Mesendoderm (in vitro differentiated cells): Measurements from ENCODE around the gene SKIL.
A peak's percentile ranks its signal among the peaks of the same experiment; 100 is the strongest.
"Not testable (repeated sequence)": the region's sequence is repeated elsewhere in the genome, so short reads cannot be mapped to it uniquely, and the experiment has no call there.

ENCODE experiments used
- DNase-seq: peaks from one replicate; pipeline ENCODE4 v3.0.0; 2013
- H2AK5ac ChIP-seq: 2 replicates; pipeline ENCODE4 v1.6.1; 2013; ENCODE audit warnings: low read length, inconsistent platforms
- H2BK120ac ChIP-seq: 2 replicates; pipeline ENCODE4 v1.6.1; 2013; ENCODE audit warnings: low read depth, mild to moderate bottlenecking, low read length, moderate library complexity, mixed read lengths
- H2BK15ac ChIP-seq: replicated peaks from 2 replicates; pipeline ENCODE4 v1.6.1; 2013; ENCODE audit warnings: low read depth, mild to moderate bottlenecking, moderate library complexity
- H2BK5ac ChIP-seq: 2 replicates; pipeline ENCODE4 v1.6.1; 2013; ENCODE audit warnings: low read length, inconsistent platforms
- H3K18ac ChIP-seq: 2 replicates; pipeline ENCODE4 v1.6.1; 2013; ENCODE audit warnings: mild to moderate bottlenecking, low read length, mixed read lengths
- H3K23ac ChIP-seq: one replicate; pipeline ENCODE4 v1.6.1; 2013; ENCODE audit warnings: low read length
- H3K27ac ChIP-seq: 2 replicates; pipeline ENCODE4 v1.5.1; 2013; ENCODE audit warnings: low read depth, mild to moderate bottlenecking, inconsistent platforms, low read length, moderate library complexity
- H3K27me3 ChIP-seq: 2 replicates; pipeline ENCODE4 v1.6.1; 2013; ENCODE audit warnings: low read length, control low read depth, mild to moderate bottlenecking, inconsistent platforms; ENCODE audit not compliant: insufficient read depth, poor library complexity
- H3K36me3 ChIP-seq: 2 replicates; pipeline ENCODE4 v1.6.1; 2013; ENCODE audit warnings: low read length, inconsistent platforms; ENCODE audit not compliant: control insufficient read depth, insufficient read depth
- H3K4ac ChIP-seq: one replicate; pipeline ENCODE4 v1.6.1; 2013; ENCODE audit warnings: low read depth, mild to moderate bottlenecking, low read length, moderate library complexity
- H3K4me1 ChIP-seq: 2 replicates; pipeline ENCODE4 v1.6.1; 2013; ENCODE audit warnings: low read depth, low read length, inconsistent platforms; ENCODE audit not compliant: control insufficient read depth
- H3K4me2 ChIP-seq: 2 replicates; pipeline ENCODE4 v1.6.1; 2013; ENCODE audit warnings: low read length
- H3K4me3 ChIP-seq: 2 replicates; pipeline ENCODE4 v1.5.1; 2013; ENCODE audit warnings: mild to moderate bottlenecking, low read length
- H3K56ac ChIP-seq: one replicate; pipeline ENCODE4 v1.6.1; 2013; ENCODE audit warnings: low read length
- H3K79me1 ChIP-seq: 2 replicates; pipeline ENCODE4 v1.6.1; 2013; ENCODE audit warnings: low read length, inconsistent platforms
- H3K79me2 ChIP-seq: 2 replicates; pipeline ENCODE4 v1.6.1; 2013; ENCODE audit warnings: mild to moderate bottlenecking, low read length; ENCODE audit not compliant: control insufficient read depth, insufficient read depth
- H3K9ac ChIP-seq: 2 replicates; pipeline ENCODE4 v1.6.1; 2013; ENCODE audit warnings: low read length, inconsistent platforms
- H4K5ac ChIP-seq: one replicate; pipeline ENCODE4 v1.6.1; 2013; ENCODE audit warnings: low read length
- H4K8ac ChIP-seq: one replicate; pipeline ENCODE4 v1.6.1; 2013; ENCODE audit warnings: low read depth, mild to moderate bottlenecking, control low read depth, low read length, moderate library complexity
- WGBS: extraction: QIAGEN DNeasy Blood & Tissue Kit; methylation state at CpG from one replicate; pipeline ENCODE4 v1.1.7; 2013; ENCODE audit warnings: low lambda C conversion rate, missing lambda C conversion rate; ENCODE audit not compliant: insufficient coverage; ENCODE audit errors: extremely low coverage; 5-methylcytosine and 5-hydroxymethylcytosine counted together

The SKIL gene

DNA sequence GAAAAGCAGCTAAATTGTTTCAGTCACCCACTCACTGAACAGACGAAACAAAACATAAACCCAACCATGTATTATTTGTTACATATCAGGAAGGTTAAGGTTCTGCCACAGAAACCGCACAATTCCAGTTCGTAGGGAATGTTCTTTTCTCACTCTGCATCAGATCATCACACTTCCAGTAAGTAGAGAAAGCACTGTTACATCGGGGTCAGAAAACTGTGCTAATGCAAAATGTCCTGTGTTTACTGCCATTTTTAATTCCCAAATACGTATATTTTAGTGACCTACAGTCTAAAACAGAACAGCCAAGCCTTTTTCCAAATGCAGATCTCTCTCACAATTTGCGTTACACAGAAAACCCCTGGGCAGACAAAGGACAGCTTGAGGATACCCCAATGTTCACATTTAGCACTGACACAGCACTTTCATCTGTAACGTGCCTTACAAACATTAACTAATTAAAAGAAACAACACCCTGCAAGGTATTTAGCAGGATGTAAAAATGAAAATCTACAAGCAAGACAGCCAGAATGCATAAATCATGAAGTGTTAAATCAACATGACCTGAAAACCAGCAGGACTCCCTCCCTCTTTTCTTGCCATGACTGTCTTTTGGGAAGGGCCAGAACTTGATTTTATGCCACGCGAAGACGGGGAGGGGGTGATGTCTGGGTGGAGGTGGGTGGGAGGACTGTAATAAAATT, 34.8 kb upstream of the SKIL start:
- no peak overlapping the region for H3K9ac ChIP-seq
- H2BK5ac ChIP-seq = peak overlapping the region; percentile 37
- H2AK5ac ChIP-seq = no peak overlapping the region
- no peak overlapping the region for H3K23ac ChIP-seq
- no peaks in the 10 kb centered on the region for H3K36me3 ChIP-seq
- no peaks in the 10 kb centered on the region for H3K79me1 ChIP-seq
- H4K5ac ChIP-seq = no peak overlapping the region
- H3K27me3 ChIP-seq = no peaks in the 10 kb centered on the region
- peak overlapping the region; percentile 6 for H3K56ac ChIP-seq
- H3K4ac ChIP-seq = no peak overlapping the region
- H3K4me1 ChIP-seq = peaks cover 4% of the 10 kb centered on the region
- H3K4me3 ChIP-seq = no peak overlapping the region
- no peak overlapping the region for H3K27ac ChIP-seq
- peak; percentile 26 for DNase-seq
- H3K4me2 ChIP-seq = no peak overlapping the region
- no peaks in the 10 kb centered on the region for H3K79me2 ChIP-seq
- WGBS = no CpG with 5 or more reads among the region's 10 CpGs
- no peak overlapping the region for H2BK15ac ChIP-seq
- H3K18ac ChIP-seq = peak overlapping the region; percentile 18
- peak overlapping the region; percentile 24 for H2BK120ac ChIP-seq
- no peak overlapping the region for H4K8ac ChIP-seq

DNA sequence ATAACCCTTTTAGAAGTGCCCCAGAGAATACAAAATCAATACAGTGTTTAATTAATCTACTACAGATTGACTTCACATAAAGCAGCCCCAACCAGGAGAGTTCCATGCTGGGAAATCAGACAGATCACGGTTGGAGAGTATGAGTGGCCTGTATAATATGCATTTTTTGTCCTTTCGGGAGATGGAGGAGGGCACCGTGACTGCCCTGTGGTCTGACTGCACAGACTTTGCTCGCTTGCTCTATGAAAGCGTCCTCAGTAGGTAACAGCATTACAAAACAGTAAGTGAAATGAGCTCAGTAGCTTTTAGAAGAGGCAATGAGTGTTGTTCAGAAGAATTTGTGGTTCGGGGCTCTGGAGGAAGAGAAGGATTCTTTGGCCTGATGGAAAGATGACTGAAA, 34.2 kb upstream of the SKIL start:
- no peak overlapping the region for H3K23ac ChIP-seq
- H3K27ac ChIP-seq = no peak overlapping the region
- DNase-seq = no peak
- H3K4me3 ChIP-seq = no peak overlapping the region
- H3K9ac ChIP-seq = no peak overlapping the region
- no CpG with 5 or more reads among the region's 6 CpGs for WGBS
- H4K5ac ChIP-seq = no peak overlapping the region
- H3K36me3 ChIP-seq = no peaks in the 10 kb centered on the region
- H3K56ac ChIP-seq = peak overlapping the region; percentile 59
- peak overlapping the region; percentile 71 for H3K18ac ChIP-seq
- no peaks in the 10 kb centered on the region for H3K79me2 ChIP-seq
- no peaks in the 10 kb centered on the region for H3K79me1 ChIP-seq
- no peak overlapping the region for H4K8ac ChIP-seq
- H2BK15ac ChIP-seq = no peak overlapping the region
- H2BK120ac ChIP-seq = no peak overlapping the region
- H2BK5ac ChIP-seq = peak overlapping the region; percentile 31
- no peak overlapping the region for H3K4me2 ChIP-seq
- H2AK5ac ChIP-seq = no peak overlapping the region
- H3K27me3 ChIP-seq = no peaks in the 10 kb centered on the region
- no peak overlapping the region for H3K4ac ChIP-seq
- peaks cover 4% of the 10 kb centered on the region for H3K4me1 ChIP-seq

DNA sequence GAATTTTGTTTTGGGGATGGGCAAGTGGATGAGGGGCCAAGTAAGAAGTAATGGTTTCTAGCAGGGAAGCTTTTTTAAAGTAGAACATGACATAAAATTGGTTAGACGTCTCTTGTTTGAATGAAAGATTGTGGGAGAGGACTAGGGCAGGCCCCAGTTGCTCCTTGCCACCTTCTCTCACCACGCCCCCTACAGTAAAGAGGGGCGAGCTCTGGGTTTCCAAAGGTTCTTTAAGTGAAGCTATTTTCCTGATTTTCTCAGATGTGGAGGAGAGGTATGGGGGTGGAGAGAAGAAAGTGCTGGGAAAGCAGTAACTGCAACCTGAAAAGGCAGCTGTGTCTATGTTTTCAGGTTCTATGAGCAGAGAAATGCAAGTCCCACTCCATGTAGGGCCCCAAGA, 32.6 kb upstream of the SKIL start:
- Histone ChIP-seq H2BK15ac (no peak overlapping the region), H3K23ac (no peak overlapping the region), H3K56ac (no peak overlapping the region), H3K27me3 (no peaks in the 10 kb centered on the region), H2BK5ac (no peak overlapping the region), H3K4me3 (no peak overlapping the region), H2BK120ac (no peak overlapping the region), H3K27ac (no peak overlapping the region), H3K79me1 (no peaks in the 10 kb centered on the region), H3K79me2 (no peaks in the 10 kb centered on the region), H3K9ac (no peak overlapping the region), H4K5ac (no peak overlapping the region), H3K4me2 (no peak overlapping the region), H3K36me3 (no peaks in the 10 kb centered on the region), H4K8ac (no peak overlapping the region), H3K18ac (no peak overlapping the region), H3K4ac (peak overlapping the region; percentile 24), H3K4me1 (peaks cover 4% of the 10 kb centered on the region), H2AK5ac (no peak overlapping the region)
- no CpG with 5 or more reads among the region's 3 CpGs for WGBS
- peak; percentile 22 for DNase-seq

DNA sequence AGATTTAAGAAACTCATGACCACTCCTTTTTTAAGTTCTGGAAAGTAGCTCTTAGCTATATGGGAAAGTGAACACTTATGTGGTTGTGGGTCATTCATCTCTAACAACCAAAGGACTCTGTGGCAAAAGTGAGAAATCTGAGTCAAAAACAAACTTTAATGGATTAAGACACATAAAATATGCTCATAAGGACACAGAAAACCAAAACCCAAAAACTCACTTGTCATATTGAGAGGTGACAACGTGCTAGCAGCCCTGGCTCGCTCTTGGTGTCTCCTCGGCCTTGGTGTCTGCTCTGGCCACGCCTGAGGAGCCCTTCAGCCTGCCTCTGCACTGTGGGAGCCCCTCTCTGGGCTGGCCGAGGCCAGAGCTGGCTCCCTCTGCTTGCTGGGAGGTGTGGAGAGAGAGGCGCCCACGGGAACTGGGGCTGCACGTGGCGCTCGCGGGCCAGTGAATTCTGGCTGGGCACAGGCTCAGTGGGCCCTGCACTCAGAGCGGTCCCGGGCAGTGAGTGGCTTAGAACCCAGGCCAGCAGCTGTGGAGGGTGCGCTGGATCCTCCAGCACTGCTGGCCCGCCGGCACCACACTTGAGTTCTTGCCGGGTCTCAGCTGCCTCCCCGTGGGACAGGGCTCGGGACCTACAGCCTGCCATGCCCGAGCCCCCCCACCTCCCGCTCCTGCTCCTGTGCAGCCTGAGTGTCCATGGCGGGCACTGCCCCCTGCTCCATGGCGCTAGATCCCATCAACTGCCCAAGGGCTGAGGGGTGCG, 30.3 kb upstream of the SKIL start:
- no peak overlapping the region for H4K5ac ChIP-seq
- no peak overlapping the region for H3K23ac ChIP-seq
- no peaks in the 10 kb centered on the region for H3K79me1 ChIP-seq

DNA sequence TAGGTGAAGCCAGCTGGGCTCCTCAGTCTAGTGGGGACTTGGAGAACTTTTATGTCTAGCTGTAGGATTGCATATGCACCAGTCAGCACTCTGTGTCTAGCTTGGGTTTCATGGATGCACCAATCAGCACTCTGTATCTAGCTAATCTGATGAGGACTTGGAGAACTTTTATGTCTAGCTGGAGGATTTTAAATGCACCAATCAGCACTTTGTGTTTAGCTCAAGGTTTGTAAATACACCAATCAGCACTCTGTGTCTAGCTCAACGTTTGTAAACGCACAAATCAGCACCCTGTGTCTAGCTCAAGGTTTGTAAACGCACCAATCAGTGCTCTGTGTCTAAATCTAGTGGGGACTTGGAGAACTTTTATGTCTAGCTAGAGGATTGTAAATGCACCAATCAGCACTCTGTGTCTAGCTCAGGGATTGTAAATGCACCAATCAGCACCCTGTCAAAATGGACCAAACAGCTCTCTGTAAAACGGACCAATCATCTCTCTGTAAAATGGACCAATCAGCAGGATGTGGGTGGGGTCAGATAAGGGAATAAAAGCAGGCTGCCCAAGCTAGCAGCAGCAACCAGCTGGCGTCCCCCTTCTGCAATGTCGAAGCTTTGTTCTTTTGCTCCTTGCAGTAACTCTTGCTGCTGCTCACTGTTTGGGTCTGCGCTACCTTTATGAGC, 29.5 kb upstream of the SKIL start:
- H2BK5ac ChIP-seq, H3K4ac ChIP-seq, H3K4me1 ChIP-seq, H3K79me2 ChIP-seq, H2BK120ac ChIP-seq, DNase-seq, H4K5ac ChIP-seq, H2AK5ac ChIP-seq, H3K56ac ChIP-seq, H3K4me3 ChIP-seq, H3K9ac ChIP-seq, H4K8ac ChIP-seq, H2BK15ac ChIP-seq, H3K27me3 ChIP-seq, H3K27ac ChIP-seq, H3K4me2 ChIP-seq, H3K36me3 ChIP-seq, H3K23ac ChIP-seq, H3K79me1 ChIP-seq, H3K18ac ChIP-seq: not testable (repeated sequence)
- no CpG with 5 or more reads among the region's 7 CpGs for WGBS

More for the DNA sequence above, 30.3 kb upstream of the SKIL start:
- H2BK15ac ChIP-seq = no peak overlapping the region
- H3K27me3 ChIP-seq = no peaks in the 10 kb centered on the region
- no peaks in the 10 kb centered on the region for H3K79me2 ChIP-seq
- no peak overlapping the region for H3K18ac ChIP-seq
- H2BK5ac ChIP-seq = no peak overlapping the region
- no peak overlapping the region for H3K27ac ChIP-seq
- no peak overlapping the region for H3K4me2 ChIP-seq
- no CpG with 5 or more reads among the region's 24 CpGs for WGBS
- H2AK5ac ChIP-seq = no peak overlapping the region
- H3K36me3 ChIP-seq = no peaks in the 10 kb centered on the region
- H3K4me3 ChIP-seq = no peak overlapping the region
- peaks cover 4% of the 10 kb centered on the region for H3K4me1 ChIP-seq
- H2BK120ac ChIP-seq = no peak overlapping the region
- no peak overlapping the region for H3K9ac ChIP-seq
- H3K56ac ChIP-seq = no peak overlapping the region
- no peak overlapping the region for H4K8ac ChIP-seq
- H3K4ac ChIP-seq = no peak overlapping the region
- no peak for DNase-seq
